NOMO-1 treated with dmso at 0.1 percent for 144 hours (cell line): Measurements from ENCODE around the gene LRRC8C.
"Not testable (repeated sequence)": the region's sequence is repeated elsewhere in the genome, so short reads cannot be mapped to it uniquely, and the experiment has no call there.

Experiments used
- DNase-seq: peaks from one replicate; lab custom pipeline; 2025; ENCODE audit not compliant: unreplicated experiment; lab: John Stamatoyannopoulos, UW

Gene LRRC8C

GRCh38 chr1:89607586-89608318 is 25.2 kb upstream of the LRRC8C start:
- no peak for DNase-seq

GRCh38 chr1:89608319-89608983 is 24.5 kb upstream of the LRRC8C start:
- DNase-seq: no peak

- no peak for DNase-seq
Measured at GRCh38 chr1:89608984-89609725, 23.8 kb upstream of the LRRC8C start.

- DNase-seq: no peak
Measured at GRCh38 chr1:89609781-89610456, 23.0 kb upstream of the LRRC8C start.

GRCh38 chr1:89610457-89611011 is 22.4 kb upstream of the LRRC8C start:
- DNase-seq: no peak

GRCh38 chr1:89611721-89612120 is 21.2 kb upstream of the LRRC8C start:
- DNase-seq: no peak

- DNase-seq: no peak
Measured at GRCh38 chr1:89613928-89614327, 19.0 kb upstream of the LRRC8C start.

GRCh38 chr1:89615676-89616598 is 17.0 kb upstream of the LRRC8C start:
- no peak for DNase-seq

GRCh38 chr1:89616844-89617627 is 15.9 kb upstream of the LRRC8C start:
- DNase-seq: no peak

- no peak for DNase-seq
Measured at GRCh38 chr1:89620664-89621063, 12.3 kb upstream of the LRRC8C start.

GRCh38 chr1:89622895-89623294 is 10.0 kb upstream of the LRRC8C start:
- DNase-seq: no peak

- no peak for DNase-seq
Measured at GRCh38 chr1:89624314-89624713, 8.6 kb upstream of the LRRC8C start.

- no peak for DNase-seq
Measured at GRCh38 chr1:89624715-89625323, 8.1 kb upstream of the LRRC8C start.

- DNase-seq: no peak
Measured at GRCh38 chr1:89627596-89627962, 5.3 kb upstream of the LRRC8C start.

- DNase-seq: no peak
Measured at GRCh38 chr1:89629146-89629545, 3.8 kb upstream of the LRRC8C start.

- DNase-seq: not testable (repeated sequence)
Measured at GRCh38 chr1:89629600-89629999, 3.3 kb upstream of the LRRC8C start.

GRCh38 chr1:89630048-89630447 is 2.9 kb upstream of the LRRC8C start:
- DNase-seq: no peak

GRCh38 chr1:89631816-89632656 is 884 bp upstream of the LRRC8C start:
- DNase-seq: no peak
